Measurements from ENCODE around the gene EIF4EBP2. TPM values are rescaled to one million over a fixed set of nuclear protein-coding genes. Genes with fewer than 3 reads are reported as not detected.

The EIF4EBP2 gene
- total RNA-seq, 1 experiment from 2014 or later: 166 TPM

DNA sequence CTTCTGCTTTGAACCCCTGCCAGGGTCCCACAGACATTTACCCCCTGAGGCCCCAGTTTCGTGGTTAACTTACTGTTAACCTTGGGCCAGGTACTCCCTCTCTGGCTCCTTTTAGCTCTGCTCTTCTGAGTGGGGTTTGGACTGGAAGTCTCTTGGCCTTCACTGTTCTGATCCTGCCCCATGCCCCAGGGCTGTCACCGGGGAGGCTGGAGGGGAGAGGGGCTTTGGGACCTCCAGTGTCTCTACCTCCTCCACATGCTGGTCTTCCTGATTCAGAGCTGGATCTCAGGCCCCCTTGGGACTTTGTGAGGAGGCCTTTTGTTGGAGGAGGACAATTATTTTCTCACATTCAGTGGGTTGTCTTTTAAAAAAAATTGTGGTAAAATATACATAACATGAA is 61.9 kb downstream of the EIF4EBP2 start:
- H3K4me1 Mint-ChIP-seq (ENCODE audit: low read depth, unreplicated experiment): peaks cover 7% of the 10 kb centered on the region
- Histone ChIP-seq H3K27me3 (replicated peaks; ENCODE audit: control insufficient read depth, insufficient read depth, low read length) (no peaks in the 10 kb centered on the region), H3K4me1 (no peaks in the 10 kb centered on the region), H3K4me3 (ENCODE audit: low read depth, low read length) (no peak overlapping the region), H3K9me3 (no peaks in the 10 kb centered on the region), H3K36me3 (ENCODE audit: control insufficient read depth, insufficient read depth, low read length) (no peaks in the 10 kb centered on the region)
- no peak overlapping the region for H3K27ac Mint-ChIP-seq (ENCODE audit: unreplicated experiment)
- TF ChIP-seq, protein P1, sequence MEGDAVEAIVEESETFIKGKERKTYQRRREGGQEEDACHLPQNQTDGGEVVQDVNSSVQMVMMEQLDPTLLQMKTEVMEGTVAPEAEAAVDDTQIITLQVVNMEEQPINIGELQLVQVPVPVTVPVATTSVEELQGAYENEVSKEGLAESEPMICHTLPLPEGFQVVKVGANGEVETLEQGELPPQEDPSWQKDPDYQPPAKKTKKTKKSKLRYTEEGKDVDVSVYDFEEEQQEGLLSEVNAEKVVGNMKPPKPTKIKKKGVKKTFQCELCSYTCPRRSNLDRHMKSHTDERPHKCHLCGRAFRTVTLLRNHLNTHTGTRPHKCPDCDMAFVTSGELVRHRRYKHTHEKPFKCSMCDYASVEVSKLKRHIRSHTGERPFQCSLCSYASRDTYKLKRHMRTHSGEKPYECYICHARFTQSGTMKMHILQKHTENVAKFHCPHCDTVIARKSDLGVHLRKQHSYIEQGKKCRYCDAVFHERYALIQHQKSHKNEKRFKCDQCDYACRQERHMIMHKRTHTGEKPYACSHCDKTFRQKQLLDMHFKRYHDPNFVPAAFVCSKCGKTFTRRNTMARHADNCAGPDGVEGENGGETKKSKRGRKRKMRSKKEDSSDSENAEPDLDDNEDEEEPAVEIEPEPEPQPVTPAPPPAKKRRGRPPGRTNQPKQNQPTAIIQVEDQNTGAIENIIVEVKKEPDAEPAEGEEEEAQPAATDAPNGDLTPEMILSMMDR (IDR thresholded peaks at IDR 0.05; ENCODE audit: insufficient read depth in 1 of 2, low read depth in 1 of 2, low read length in 1 of 2, severe bottlenecking in 1 of 2, unreplicated experiment in 1 of 2): no peak
- no peaks in the 10 kb centered on the region for H3K9me3 Mint-ChIP-seq (ENCODE audit: unreplicated experiment)
- no peaks in the 10 kb centered on the region for H3K36me3 Mint-ChIP-seq (ENCODE audit: insufficient read depth, unreplicated experiment)
- H3K4me3 Mint-ChIP-seq (ENCODE audit: unreplicated experiment): no peak overlapping the region
- intact Hi-C loops (cut with micrococcal nuclease; ENCODE audit: unreplicated experiment): loop anchor here (1.0 kb wide), 1 partner anchor 11 kb away; no protein-coding TSS in a partner anchor
- peaks cover 4% of the 10 kb centered on the region for H3K27me3 Mint-ChIP-seq (ENCODE audit: insufficient read depth, unreplicated experiment)
- CTCF ChIA-PET: interaction anchor here (1.4 kb wide), 1 partner anchor 35 kb away, joined by 5 read pairs; no protein-coding TSS in a partner anchor
- DNase-seq: no peak
- BruUV-seq (replicated peaks): no TSS peak
- POLR2A ChIA-PET: no interaction called here

DNA sequence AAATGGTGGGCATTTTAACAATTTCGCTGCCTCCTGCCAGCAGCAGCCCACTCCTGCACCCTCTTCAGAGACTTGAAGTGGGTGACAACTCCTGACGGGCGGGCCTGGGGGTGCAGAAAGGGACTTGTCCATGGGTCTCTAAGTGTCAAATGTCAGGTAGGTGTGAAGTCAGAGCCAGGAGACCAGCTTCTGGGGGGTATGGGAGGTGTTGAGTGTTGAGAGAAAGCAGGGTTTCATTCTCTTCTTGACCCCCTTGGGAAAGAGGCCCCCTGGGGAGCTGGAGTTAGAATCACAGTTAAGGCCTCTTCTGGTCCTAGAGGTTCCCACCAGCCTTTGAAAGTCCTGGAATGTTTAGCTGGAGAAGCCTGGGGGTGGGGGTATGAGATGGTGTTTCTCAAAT is 63.0 kb downstream of the EIF4EBP2 start:
- H3K27me3 ChIP-seq (replicated peaks; ENCODE audit: control insufficient read depth, insufficient read depth, low read length): no peaks in the 10 kb centered on the region
- no peaks in the 10 kb centered on the region for H3K36me3 ChIP-seq (ENCODE audit: control insufficient read depth, insufficient read depth, low read length)
- ChIA-PET CTCF (no interaction called here), POLR2A (interaction anchor here (0.6 kb wide), 1 partner anchor 334 kb away, joined by 7 read pairs; no protein-coding TSS in a partner anchor)
- Mint-ChIP-seq H3K36me3 (ENCODE audit: insufficient read depth, unreplicated experiment) (no peaks in the 10 kb centered on the region), H3K27me3 (ENCODE audit: insufficient read depth, unreplicated experiment) (peaks cover 4% of the 10 kb centered on the region), H3K27ac (ENCODE audit: unreplicated experiment) (no peak overlapping the region), H3K4me3 (ENCODE audit: unreplicated experiment) (no peak overlapping the region), H3K9me3 (ENCODE audit: unreplicated experiment) (no peaks in the 10 kb centered on the region), H3K4me1 (ENCODE audit: low read depth, unreplicated experiment) (peaks cover 7% of the 10 kb centered on the region)
- DNase-seq: no peak
- no peak overlapping the region for H3K4me3 ChIP-seq (ENCODE audit: low read depth, low read length)
- no TSS peak for BruUV-seq (replicated peaks)
- intact Hi-C loops (cut with micrococcal nuclease; ENCODE audit: unreplicated experiment): no loop called here
- H3K9me3 ChIP-seq: no peaks in the 10 kb centered on the region
- H3K4me1 ChIP-seq: no peaks in the 10 kb centered on the region
- TF ChIP-seq, protein P1 (IDR thresholded peaks at IDR 0.05; ENCODE audit: insufficient read depth in 1 of 2, low read depth in 1 of 2, low read length in 1 of 2, severe bottlenecking in 1 of 2, unreplicated experiment in 1 of 2): no peak

GRCh38 chr10:70472799-70473454 is 69.0 kb downstream of the EIF4EBP2 start:
- TF ChIP-seq, protein P1 (IDR thresholded peaks at IDR 0.05; ENCODE audit: insufficient read depth in 1 of 2, low read depth in 1 of 2, low read length in 1 of 2, severe bottlenecking in 1 of 2, unreplicated experiment in 1 of 2): no peak
- BruUV-seq (replicated peaks): no TSS peak
- Mint-ChIP-seq H3K27ac (ENCODE audit: unreplicated experiment) (no peak overlapping the region), H3K36me3 (ENCODE audit: insufficient read depth, unreplicated experiment) (no peaks in the 10 kb centered on the region), H3K4me3 (ENCODE audit: unreplicated experiment) (no peak overlapping the region), H3K9me3 (ENCODE audit: unreplicated experiment) (no peaks in the 10 kb centered on the region), H3K27me3 (ENCODE audit: insufficient read depth, unreplicated experiment) (no peaks in the 10 kb centered on the region), H3K4me1 (ENCODE audit: low read depth, unreplicated experiment) (no peaks in the 10 kb centered on the region)
- Histone ChIP-seq H3K27me3 (replicated peaks; ENCODE audit: control insufficient read depth, insufficient read depth, low read length) (no peaks in the 10 kb centered on the region), H3K4me1 (peaks cover 7% of the 10 kb centered on the region), H3K4me3 (ENCODE audit: low read depth, low read length) (no peak overlapping the region), H3K36me3 (ENCODE audit: control insufficient read depth, insufficient read depth, low read length) (no peaks in the 10 kb centered on the region), H3K9me3 (no peaks in the 10 kb centered on the region)
- intact Hi-C loops (cut with micrococcal nuclease; ENCODE audit: unreplicated experiment): no loop called here
- DNase-seq: no peak
- ChIA-PET POLR2A (no interaction called here), CTCF (interaction anchor here (1.1 kb wide), 1 partner anchor 11 kb away, joined by 3 read pairs; no protein-coding TSS in a partner anchor)
